ENCODE results near the gene EVL.

GRCh38 chr14:100155049-100155621 is 89.9 kb downstream of the EVL start:
- TF ChIP-seq TAF1 (IDR thresholded peaks at IDR 0.05; ENCODE audit: low read depth, low read length): no peak
- no peak for TF ChIP-seq POLR2A (IDR thresholded peaks at IDR 0.05; ENCODE audit: low read depth, low read length)
- TF ChIP-seq SPI1 (IDR thresholded peaks at IDR 0.05; ENCODE audit: low read depth, low read length): no peak
- no peak for TF ChIP-seq POLR2AphosphoS5 (IDR thresholded peaks at IDR 0.05; ENCODE audit: low read depth, low read length)

Measured in GM12891 (cell line).